NCI-H510A treated with DMSO at 0.1 percent for 48 hours (cell line): Measurements from ENCODE around the gene PCSK1.
"Not testable (repeated sequence)": the region's sequence is repeated elsewhere in the genome, so short reads cannot be mapped to it uniquely, and the experiment has no call there.

Experiments used
- DNase-seq: peaks from one replicate; lab custom pipeline; 2025; lab: John Stamatoyannopoulos, UW

The PCSK1 gene

GRCh38 chr5:96372726-96373380, 60.2 kb downstream of the PCSK1 start:
- no peak for DNase-seq

- DNase-seq = no peak
Observed at GRCh38 chr5:96370976-96371375, 62.1 kb downstream of the PCSK1 start.

DNA sequence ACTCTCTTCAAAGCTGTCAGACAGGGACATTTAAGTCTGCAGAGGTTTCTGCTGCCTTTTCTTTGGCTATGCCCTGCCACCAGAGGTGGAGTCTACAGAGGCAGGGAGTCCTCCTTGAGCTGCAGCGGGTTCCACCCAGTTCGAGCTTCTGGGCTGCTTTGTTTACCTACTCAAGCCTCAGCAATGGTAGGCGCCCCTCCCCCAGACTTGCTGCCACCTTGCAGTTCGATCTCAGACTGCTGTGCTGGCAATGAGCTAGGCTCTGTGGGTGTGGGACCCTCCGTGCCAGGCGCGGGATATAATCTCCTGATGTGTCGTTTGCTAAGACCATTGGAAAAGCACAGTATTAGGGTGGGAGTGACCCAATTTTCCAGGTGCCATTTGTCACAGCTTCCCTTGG, 65.7 kb downstream of the PCSK1 start:
- DNase-seq = not testable (repeated sequence)

- no peak for DNase-seq
Observed at GRCh38 chr5:96354237-96354636, 78.8 kb downstream of the PCSK1 start.

- DNase-seq = no peak
Observed at GRCh38 chr5:96353220-96353619, 79.8 kb downstream of the PCSK1 start.

- no peak for DNase-seq
Observed at GRCh38 chr5:96350678-96351077, 82.4 kb downstream of the PCSK1 start.

GRCh38 chr5:96348536-96348935, 84.5 kb downstream of the PCSK1 start:
- DNase-seq = no peak

DNA sequence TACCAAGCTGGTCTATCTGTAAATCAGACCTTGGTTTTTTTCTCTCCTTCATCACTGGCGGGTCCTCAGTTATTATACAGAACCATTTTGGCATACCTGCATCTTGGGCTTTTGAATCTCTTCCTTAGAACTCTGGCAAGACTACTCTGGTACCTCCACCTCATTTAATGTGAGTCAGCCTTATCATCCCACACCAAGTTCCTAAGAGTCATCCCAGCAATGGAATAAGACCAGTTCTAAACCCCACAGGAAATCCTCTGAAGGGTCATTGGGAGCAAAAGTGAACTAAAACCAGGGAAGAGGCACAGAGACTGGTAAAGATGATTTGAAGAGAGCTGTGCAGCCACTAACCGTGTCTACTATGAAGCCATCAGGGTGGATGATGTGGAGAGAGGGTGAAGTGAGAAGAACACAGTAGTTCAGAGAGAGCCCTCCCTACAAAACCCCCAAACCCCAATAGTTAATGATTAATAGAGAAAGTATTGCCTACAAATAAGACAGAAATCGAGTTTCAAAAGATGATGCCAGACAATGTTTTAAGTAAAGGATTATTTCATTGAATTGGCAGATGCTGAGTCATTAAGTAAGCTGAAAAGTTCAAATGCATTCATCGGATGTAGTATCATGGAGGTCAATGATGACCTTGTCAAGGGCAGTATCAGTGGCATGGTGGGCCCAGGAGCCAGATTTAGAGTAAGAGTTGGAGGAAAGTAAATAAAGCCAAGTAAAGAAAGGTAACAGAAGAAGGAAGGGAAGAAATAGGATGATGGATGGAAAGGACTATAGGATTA, 85.4 kb downstream of the PCSK1 start:
- DNase-seq = no peak

- peak; percentile 59 for DNase-seq
Observed at GRCh38 chr5:96344678-96345577, 88.1 kb downstream of the PCSK1 start.

DNA sequence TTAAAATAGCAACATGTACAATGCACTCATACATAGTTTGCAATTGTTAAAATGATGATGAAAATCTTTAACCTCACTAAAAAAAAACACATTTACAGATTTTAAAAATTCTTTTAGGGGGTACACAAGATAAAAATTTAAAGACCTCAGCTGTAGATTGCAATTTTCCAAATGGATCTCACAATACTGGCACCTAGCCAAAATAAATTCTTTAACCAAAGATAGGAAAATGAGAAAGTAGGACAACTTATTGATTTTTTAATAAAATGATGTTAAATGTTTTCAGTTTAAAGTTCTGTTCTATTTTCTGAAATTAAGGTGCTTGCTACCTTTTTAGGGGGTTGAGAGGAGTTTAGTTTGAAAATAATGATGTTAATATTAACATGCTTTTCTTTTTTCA, 90.0 kb downstream of the PCSK1 start:
- DNase-seq = no peak

DNA sequence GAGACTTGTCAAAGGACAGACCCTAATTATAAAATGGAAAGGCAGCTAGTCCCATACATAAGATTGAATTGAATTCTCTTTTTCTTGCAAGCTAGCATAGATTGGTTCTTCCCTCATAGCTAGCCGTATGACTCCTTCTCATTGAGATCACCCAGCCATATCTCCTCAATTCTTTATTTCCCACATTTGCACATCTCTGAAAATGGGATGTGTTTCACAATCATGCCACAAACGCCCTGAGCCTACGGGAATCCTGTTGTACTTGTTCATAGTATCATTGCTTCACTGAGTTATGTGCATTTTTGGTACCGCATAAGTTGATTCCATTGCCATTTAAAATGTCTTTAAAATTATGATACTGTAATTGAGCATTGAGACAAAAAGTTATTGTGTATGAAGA, 90.5 kb downstream of the PCSK1 start:
- no peak for DNase-seq
